Left colon (tissue), 2 donors: ENCODE measurements around the gene CYTH1. TPM values are rescaled to one million over a fixed set of nuclear protein-coding genes. Genes with fewer than 3 reads are reported as not detected.

Experiments used
- ATAC-seq: fragments of 200-7000 bp; cut with Tn5 transposase; one replicate; pipeline ENCODE4 v1.9.1; 2020; ENCODE audit warnings: mild to moderate bottlenecking, moderate library complexity
- DNase-seq, 2 donors: peaks; one replicate each; pipeline ENCODE4 v3.0.0-alpha.2; 2020
- intact Hi-C, 2 donors: fragments of 100-400 bp; cut with DNase I in 1 of 2; cut with micrococcal nuclease in 1 of 2; formaldehyde crosslinking; loops; one replicate each; pipeline versions ENCODE4 v1.11.2 to v1.14.0; 2022; cut with DNase I, micrococcal nuclease
- total RNA-seq, 2 donors: library from RNA; stranded (reverse); fragmentation: NEBNext Ultra II Directional; extraction: Animal tissue kit (Norgen Biotek cat#: 25700); gene quantifications; one replicate each; pipeline ENCODE4 v1.2.1, GENCODE V29; 2021
- donor health status: DM: no; HTN: no; CAD: no.
- donor health status: DM: yes; HTN: yes; CAD: no.

CYTH1 gene
- total RNA-seq, 2 donors from 2014 or later: 70.6 to 79.0 TPM

- intact Hi-C loops: no loop called here
- ATAC-seq (no peak), DNase-seq (no peak)
These were observed 35.7 kb downstream of the CYTH1 start for GRCh38 chr17:78746263-78746948.

GRCh38 chr17:78745407-78746088 lies 36.5 kb downstream of the CYTH1 start:
- DNase-seq: peak in 1 of 2 donors; percentile 48
- intact Hi-C loops: no loop called here

GRCh38 chr17:78742901-78743300 lies 39.2 kb downstream of the CYTH1 start:
- DNase-seq: no peak
- intact Hi-C loops: no loop called here
- ATAC-seq: no peak

More at GRCh38 chr17:78745407-78746088, 36.5 kb downstream of the CYTH1 start:
- peak; percentile 19 for ATAC-seq

GRCh38 chr17:78741644-78742284 lies 40.3 kb downstream of the CYTH1 start:
- intact Hi-C loops: no loop called here
- DNase-seq (no peak), ATAC-seq (peak; percentile 51)

GRCh38 chr17:78739331-78739931 lies 42.6 kb downstream of the CYTH1 start:
- DNase-seq (no peak), ATAC-seq (no peak)
- intact Hi-C loops: no loop called here

- DNase-seq (no peak), ATAC-seq (no peak)
- intact Hi-C loops: no loop called here
These were observed 43.4 kb downstream of the CYTH1 start for GRCh38 chr17:78738698-78739097.

GRCh38 chr17:78738278-78738677 lies 43.8 kb downstream of the CYTH1 start:
- no peak for ATAC-seq
- intact Hi-C loops: no loop called here
- no peak for DNase-seq

GRCh38 chr17:78737332-78737731 lies 44.7 kb downstream of the CYTH1 start:
- DNase-seq (no peak), ATAC-seq (no peak)

GRCh38 chr17:78736526-78737079 lies 45.5 kb downstream of the CYTH1 start:
- ATAC-seq (peak; percentile 89), DNase-seq (peak; percentile 89 to 96)
- intact Hi-C loops: no loop called here

More at GRCh38 chr17:78737332-78737731, 44.7 kb downstream of the CYTH1 start:
- intact Hi-C loops: no loop called here

GRCh38 chr17:78735832-78736525 lies 46.1 kb downstream of the CYTH1 start:
- ATAC-seq (peak; percentile 85), DNase-seq (peak in 1 of 2 donors; percentile 52)

GRCh38 chr17:78734793-78735641 lies 47.1 kb downstream of the CYTH1 start:
- peak; percentile 20 for ATAC-seq

More at GRCh38 chr17:78735832-78736525, 46.1 kb downstream of the CYTH1 start:
- intact Hi-C loops: no loop called here

GRCh38 chr17:78732354-78732753 lies 49.7 kb downstream of the CYTH1 start:
- intact Hi-C loops: no loop called here
- DNase-seq: no peak
- ATAC-seq: no peak

More at GRCh38 chr17:78734793-78735641, 47.1 kb downstream of the CYTH1 start:
- DNase-seq: peak in 1 of 2 donors; percentile 39
- intact Hi-C loops: no loop called here

- ATAC-seq (no peak), DNase-seq (no peak)
- intact Hi-C loops: no loop called here
These were observed 50.2 kb downstream of the CYTH1 start for GRCh38 chr17:78731904-78732303.

GRCh38 chr17:78729641-78730040 lies 52.4 kb downstream of the CYTH1 start:
- intact Hi-C loops: no loop called here
- DNase-seq: no peak
- no peak for ATAC-seq

GRCh38 chr17:78728495-78728894 lies 53.6 kb downstream of the CYTH1 start:
- intact Hi-C loops: no loop called here
- DNase-seq: no peak
- ATAC-seq: no peak

- intact Hi-C loops: no loop called here
These were observed 54.4 kb downstream of the CYTH1 start for GRCh38 chr17:78727476-78728229.

GRCh38 chr17:78727057-78727456 lies 55.0 kb downstream of the CYTH1 start:
- no peak for DNase-seq
- intact Hi-C loops: no loop called here
- no peak for ATAC-seq

More at GRCh38 chr17:78727476-78728229, 54.4 kb downstream of the CYTH1 start:
- ATAC-seq: no peak
- DNase-seq: no peak
